DMS 273 treated with DMSO at 0.1 percent for 48 hours (cell line): ENCODE data around the gene NTRK2.

Source experiments
- DNase-seq: peaks from one replicate; lab custom pipeline; 2025; lab: John Stamatoyannopoulos, UW

The NTRK2 gene

DNA sequence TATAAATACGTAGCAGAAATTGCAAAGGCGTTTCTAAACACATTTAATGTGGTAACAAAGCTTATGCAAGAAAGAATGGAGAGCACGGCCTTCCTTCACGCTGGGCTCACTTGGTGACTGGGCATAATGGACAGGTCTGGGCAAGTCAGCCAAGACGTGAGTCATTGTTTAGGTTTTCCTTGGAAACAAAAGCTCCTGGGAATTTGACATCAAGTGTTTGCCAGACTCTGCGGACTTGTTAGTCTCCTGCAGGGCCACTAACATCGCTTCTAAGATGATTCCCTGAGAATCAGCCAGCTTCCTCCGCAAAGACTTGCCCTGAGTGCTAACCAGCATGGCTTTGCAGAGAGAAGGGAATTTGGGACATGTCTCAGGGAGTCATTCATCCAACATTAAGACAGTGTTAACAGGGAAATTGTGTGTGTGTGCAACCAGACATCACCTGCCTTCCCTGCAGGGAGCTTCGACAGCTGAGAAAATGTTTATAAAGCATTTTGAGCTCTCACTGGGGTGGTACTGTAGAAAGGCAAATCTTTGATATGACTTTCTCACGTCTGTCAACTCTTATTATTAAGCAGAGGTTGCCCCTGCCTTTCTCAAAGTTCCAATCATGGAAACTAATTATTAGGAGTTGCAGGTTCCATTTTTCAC, 182.5 kb downstream of the NTRK2 start:
- DNase-seq = no peak

DNA sequence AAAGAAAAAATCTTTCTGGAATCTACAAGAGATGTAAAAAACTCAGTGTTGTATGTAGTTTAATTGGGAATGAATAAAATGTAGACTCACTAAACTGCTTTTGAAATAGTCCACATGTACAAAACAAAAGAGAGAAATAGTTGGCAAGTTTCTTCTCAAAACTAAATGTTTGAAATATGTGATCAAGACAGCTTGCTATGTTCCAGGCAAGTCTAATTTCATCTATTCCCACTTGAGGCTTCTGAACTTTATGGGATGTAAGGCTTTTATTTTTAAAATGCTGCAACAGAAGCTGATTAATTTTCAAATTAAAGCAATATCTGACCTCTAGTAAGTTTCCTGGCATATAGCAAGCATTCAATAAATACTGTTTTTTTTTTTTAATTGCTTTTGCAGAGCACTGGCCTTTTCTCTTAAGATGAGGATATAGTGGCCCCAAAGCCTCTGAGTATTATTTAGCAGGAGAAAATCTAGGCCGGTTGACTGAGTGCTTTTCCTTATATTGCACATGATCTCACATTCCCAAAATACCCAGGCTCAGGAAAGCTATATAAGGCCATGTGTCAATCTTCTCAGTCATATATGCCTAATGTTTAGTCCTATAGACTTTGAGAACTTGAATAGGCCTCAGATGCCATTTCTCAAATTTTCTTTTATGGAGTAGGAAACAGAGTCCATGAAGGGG, 183.2 kb downstream of the NTRK2 start:
- DNase-seq = no peak

DNA sequence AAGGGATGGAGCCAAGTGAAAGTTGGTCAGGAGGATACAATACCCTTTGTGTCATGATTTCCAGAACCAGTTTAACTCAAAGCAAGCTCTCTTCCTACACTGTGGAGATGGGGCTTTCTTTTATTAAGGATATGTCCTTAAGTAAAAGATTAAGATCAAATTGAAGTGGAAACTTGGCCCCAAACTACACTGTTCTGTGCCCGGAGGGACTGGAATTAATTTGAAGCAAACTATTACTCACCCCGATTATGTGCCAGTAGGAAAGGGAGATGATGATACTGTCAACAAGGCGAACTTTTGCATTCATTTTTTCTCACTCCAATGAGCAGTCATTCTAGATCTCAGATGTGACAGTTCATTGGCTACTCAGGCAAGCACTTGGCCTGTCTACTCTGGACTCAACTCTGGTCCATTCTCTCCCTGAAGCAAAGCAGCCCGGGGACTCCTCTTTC, 186.7 kb downstream of the NTRK2 start:
- no peak for DNase-seq

DNA sequence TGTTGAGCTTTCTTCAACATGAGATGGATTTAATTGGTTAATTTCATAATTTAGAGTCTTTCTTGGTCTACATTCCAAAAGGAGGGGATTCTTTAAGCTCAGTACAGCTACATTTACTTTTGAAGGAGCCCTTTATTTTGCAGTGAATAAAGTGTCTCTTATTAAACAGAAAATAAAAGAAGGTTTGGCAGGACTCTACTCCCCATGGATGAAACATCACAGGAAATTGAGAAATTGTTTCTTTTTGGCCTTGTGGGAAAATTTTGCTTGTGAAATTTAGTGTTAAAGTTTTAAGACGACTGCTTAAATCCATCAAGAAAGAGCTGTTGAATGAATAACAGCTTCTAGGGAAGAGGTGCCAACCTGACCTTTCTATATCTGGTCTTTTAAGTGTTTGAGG, 187.7 kb downstream of the NTRK2 start:
- no peak for DNase-seq

DNA sequence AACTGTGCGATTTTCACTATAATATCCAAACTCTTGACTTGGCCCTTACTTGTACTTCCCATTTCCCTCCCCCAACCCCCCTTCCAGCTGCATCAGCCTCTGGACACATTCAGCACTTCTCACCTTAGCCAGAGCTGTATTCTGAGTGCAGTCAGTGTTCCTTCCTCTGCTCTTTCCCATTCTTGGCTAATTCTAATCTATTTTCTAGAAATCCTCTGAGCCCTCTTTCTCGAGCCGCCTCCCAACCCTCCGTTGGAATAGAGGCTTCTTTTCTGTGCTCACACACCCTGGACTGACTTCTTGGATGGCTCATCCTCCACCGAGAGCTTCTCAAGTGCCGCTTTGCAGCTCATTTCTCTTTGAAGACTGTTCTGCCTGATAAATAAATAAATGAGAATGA, 188.8 kb downstream of the NTRK2 start:
- no peak for DNase-seq

DNA sequence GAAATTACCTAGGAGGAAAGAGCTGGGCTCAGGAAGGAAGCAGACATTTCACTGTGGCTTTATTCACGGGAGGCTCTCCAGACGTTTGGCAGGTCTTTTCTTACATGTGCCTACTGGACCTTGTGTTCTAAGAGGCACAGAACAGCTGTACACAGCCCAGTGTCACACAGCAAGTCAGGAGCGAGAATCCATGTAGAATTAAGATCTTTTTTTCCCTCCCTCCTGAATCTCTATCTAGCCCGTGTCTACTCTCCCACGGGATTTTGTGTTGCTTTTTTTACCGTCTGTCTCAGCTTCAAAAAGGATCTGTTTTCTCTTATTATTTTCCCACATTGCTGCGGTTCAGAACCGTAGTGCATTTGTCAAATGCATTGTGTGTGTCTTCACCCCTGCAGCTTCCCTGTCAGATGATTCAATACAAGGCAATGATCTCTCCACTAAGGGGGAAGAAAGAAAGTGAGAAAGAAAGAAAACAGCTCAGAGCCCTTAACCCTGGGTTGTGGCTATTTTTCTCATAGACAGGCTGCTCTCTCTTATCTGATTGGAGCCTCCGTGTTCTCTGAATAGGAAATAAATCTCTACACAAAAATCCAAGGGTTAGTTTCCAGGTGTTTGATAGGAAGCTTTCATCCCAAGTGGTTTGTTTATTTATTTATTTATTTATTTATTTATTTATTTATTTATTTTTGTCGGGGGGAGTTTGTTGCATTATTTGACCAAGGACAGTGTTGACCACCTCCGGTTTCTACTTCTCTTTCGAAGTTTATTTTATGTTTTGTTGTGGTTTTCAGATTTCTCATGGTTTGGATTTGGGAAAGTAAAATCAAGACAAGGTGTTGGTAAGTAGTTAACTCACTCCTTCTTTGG, 191.0 kb downstream of the NTRK2 start:
- DNase-seq = no peak

DNA sequence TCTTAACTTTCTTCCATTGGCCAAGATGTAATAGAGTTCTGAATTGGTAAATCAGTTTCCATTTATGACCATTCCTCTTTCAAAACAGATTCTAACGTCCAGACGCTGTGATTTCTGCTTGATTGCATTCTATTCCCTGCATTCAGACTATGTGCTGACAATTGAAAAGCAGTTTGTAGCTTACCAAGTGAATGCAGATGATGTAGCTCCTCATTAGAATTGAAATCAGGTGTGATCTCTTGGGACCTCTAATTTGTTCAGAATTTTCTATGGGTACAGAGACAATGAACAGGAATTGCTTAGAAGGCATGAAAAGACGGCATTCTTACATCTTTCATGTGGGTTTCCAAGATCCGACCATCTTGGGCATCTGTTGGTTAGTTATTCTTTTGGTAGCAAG, 191.9 kb downstream of the NTRK2 start:
- no peak for DNase-seq

DNA sequence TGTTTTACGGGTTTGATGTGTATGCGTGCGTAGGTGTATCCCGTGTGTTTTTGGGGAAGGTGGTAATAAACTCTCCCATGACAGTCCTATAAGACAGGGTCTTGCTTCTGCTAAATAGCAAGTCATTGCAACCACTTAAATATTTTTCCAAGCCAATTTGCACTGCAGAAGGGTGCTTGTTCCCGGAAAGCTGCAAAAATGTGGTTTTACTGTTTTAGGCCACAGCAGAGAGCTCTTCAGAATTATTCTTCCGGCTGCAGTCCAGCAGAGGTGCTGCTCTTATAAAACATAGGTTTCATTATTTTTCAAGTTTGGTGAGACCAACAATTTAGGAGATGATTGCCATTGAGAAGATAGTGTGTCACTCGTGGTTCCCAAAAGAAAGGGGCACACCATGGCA, 192.8 kb downstream of the NTRK2 start:
- no peak for DNase-seq

DNA sequence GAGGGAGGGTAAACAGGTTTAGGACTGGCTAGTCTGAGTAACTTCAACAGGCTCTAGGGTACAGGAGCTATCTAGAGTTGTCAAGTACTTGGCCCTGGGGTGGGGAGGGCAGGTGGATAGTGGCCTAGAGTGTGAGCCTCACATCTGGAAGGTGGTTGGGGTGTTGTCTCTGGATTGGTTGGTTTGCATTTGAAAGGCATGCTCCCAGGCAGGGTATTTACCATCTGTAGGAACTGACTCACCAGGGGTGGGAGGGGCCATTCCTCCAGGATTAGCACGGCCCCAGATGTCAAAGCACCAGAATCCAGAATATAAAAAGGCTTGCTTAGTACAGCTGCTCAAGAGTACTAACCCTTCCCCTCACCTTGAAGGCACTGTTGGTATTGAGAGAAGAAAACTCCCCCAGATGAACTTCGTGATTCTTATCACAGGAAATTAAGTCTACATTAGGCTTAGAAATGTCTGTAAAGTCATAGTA, 193.3 kb downstream of the NTRK2 start:
- no peak for DNase-seq

DNA sequence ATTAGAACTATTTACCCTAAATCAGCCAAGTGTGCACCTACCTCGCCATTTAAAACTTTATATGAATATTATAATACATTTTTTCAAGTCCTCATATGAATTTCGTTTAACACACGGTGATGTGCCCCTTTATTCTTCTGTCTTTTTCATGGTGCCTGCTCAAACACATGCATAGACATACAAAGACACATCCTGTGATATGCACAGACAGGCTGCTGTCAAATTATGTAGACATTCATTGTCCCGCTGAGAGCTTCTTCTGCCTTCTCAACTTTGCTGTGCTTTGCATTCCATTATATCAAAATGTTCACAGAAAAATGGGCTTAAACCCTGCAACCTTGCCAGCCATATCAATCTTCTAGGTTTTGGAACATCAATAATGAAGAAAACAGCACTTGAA, 193.8 kb downstream of the NTRK2 start:
- no peak for DNase-seq

DNA sequence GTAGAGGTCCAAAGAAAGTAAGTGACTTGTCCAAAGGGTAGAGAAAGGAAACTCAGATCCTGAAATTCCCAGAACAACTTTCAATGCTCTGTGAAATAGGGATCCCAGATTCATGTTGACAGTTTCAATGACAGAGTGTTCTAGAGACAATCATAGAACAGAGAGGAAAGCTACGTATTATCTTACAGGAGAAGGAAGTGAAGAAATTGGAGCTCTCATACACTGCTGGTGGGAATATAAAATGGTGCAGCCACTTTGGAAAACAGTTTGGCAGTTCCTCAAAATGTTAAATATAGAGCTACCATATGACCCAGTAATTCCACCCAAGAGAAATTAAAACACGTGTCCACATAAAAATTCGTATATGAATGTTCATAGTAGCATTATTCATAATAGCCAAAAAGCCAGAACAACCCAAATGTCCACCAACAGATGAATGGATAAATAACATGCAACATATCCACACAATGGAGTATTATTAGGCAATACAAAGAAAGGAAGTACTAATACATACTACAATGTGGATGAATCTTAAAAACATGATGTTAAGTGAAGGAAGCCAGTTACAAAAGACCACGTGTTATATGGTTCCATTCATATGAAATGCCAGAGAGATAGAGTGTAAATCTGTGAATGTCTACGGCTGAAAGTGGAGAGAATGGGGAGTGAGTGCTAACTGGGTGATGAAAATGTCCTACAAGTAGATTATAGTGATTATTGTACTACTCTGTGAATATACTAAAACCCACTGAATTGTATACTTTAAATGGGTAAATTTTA, 197.1 kb downstream of the NTRK2 start:
- no peak for DNase-seq

DNA sequence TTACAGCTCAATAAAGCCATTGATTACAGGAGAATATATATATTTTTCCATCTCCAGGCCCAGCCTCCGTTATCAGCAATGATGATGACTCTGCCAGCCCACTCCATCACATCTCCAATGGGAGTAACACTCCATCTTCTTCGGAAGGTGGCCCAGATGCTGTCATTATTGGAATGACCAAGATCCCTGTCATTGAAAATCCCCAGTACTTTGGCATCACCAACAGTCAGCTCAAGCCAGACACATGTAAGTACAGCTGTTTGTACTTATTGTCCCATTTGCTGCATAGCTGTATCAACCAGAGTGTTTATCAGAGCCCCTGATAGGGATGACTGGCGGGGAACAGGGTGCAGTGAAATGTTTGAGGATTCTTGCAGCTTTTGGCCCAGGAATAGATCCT, 197.7 kb downstream of the NTRK2 start:
- DNase-seq = no peak

DNA sequence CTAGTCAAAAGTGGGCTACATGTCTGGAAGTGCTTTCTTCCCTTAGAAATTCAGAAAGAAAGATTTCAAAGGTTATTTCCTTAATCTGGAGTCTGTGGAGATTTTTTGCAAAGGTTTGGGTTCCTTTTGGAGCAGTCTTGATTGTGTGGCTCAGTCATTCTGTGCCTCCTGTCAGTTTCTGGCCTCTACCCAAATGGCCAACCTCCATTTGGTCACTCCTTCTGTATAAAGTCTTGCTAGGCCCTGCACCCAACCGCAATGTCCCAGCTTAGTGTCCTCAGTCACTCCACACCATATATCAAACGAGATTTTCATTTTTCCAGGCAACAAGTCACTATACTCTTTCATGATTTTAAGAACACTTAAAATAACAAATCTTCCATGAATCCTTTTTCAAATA, 199.6 kb downstream of the NTRK2 start:
- no peak for DNase-seq

DNA sequence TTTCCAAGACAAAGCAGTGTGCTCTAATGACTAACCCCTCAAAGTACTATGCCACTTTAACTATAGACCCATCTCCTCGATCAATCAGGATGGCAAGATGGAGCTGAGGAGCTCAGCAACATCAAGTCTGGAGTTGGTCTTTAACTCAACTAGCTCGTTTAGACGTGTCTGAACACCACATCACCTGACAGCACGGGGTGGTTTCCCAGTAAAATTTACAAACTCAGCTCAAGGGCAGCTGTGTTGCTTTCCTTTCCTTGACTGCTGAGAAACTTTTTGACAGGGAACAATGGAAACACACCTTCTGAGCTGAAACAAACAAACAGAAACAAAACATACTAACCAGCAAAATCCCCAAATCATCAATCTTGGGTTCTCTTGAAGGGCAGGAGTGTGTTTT, 202.5 kb downstream of the NTRK2 start:
- no peak for DNase-seq

DNA sequence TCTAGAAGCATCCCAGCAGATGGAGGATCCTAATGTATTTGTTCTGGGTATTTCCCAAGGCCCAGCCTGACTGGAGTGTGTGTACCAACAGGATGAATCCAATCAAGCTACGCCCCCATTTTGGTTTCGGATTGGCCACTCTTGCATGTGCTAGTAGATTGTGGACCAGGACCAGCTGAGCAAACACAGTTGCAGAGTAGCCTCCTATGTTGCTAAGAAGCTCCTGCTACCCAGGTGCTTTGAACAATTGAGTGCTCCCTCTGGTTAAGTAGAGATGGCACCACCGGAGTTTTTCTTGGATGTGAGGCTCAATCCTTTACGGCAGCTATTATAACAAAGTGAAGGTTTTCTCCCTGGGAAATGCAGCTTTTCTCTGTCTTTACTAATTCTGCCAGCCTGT, 204.5 kb downstream of the NTRK2 start:
- DNase-seq = no peak

DNA sequence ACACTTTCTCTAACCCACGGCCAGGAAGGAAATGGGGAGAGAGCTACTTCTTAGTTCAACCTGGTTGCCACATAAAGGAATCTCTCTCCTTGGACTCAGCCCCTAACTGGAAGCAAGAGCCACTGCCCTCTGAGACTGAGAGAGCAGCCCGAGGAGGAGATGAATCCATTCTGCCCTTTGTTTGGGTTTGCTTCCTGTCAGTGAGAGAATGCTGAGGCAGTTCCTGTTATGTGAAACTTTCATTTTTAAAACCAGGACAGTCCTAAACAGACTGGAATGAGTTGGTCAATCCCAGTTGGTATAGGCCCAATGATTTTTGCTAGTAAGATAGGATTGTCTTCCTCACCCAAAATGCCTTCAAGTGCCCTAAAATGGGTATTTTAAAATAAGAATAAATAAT, 205.1 kb downstream of the NTRK2 start:
- DNase-seq = no peak

DNA sequence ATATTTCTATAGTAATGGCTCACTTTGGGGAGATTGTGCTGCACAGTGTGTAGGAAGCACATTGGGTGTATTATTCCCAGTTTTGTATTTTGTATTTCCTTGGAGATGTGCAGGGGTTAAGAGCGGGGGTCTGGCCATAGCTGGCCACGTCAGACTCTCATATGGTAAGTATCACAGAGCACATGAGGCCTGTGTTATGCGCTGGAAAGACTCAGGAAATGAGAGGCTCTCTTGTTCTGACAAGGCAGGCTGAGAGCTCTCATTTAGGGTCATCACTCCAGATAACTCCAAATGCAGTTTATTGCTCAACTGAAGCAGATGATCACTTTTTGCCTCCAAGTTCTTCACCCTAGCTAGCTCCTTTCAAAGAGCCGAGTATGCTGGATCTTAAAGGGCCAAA, 205.7 kb downstream of the NTRK2 start:
- DNase-seq = no peak

DNA sequence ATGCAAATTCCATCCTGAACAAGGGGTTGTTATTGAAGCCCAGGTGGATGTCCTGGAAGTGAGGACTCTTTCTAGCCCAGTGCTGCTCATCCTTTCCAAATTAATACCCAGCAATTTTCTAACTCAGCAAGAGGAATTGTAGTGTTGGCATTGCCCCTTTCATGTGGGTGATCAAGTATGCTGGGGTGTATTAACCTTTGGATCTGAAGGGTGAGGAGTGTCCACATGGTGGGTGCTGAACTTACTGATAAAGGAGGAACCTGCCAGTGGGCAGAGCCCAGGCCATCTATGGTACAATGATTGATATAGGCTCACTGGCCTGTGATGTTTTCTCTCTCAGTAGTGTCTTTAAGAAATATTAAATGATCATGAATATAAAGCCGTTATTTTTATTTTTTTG, 210.1 kb downstream of the NTRK2 start:
- DNase-seq = no peak

DNA sequence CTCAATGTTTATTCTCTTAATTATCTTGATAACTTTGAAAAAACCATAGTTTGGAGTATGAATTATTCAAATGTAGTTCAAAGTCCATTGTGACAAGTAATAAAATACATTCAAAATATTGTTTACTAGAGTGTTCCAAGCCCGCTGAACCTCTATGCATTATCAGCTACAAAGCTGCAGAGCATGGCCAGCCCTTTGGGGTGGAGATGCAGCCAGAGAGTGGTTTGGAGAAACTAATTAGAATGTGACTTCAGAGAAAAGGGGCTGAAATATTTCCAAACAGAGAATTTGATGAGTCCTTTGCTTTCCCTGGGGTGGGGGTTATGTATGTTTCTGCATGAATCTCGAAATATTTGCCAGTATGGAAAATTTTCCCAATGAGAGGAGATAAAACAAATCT, 211.3 kb downstream of the NTRK2 start:
- no peak for DNase-seq

DNA sequence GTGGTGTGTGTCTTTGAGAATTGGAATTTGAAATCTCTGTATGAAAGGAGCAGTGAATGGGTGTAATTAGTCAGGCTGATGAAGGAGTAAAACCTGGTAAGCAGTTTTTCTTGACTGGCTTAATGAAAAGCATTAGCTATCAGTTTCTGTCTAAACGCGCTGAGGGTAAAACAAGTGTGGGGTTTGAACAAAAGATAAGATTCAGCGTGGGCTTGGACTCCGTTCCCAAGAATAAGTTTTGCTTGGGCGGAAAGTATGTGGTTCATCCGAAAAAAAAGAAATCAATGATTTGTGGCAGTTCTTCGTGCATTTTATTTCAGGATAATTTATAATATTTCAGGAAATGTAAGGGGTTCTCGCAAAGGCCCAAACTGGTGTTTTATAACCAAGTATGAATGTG, 217.3 kb downstream of the NTRK2 start:
- no peak for DNase-seq

DNA sequence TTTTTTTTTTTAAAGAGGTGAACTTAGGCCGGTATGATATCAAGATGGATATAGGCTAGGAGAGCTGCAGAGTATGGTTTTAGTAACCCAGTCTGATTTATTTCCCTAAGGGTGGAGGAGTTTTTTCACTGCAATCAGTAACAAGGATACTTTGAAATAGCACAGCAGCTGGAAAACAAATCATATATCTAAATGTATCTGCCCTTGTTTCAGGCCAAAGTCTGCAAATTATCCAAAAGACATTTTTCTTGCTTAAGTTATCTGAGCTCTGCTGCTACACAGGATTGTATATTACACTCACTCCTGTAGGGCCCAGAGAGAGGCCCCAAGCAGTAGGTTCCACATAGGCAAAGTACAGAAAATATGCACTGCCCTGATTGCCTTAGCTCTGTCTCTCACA, 222.4 kb downstream of the NTRK2 start:
- no peak for DNase-seq

DNA sequence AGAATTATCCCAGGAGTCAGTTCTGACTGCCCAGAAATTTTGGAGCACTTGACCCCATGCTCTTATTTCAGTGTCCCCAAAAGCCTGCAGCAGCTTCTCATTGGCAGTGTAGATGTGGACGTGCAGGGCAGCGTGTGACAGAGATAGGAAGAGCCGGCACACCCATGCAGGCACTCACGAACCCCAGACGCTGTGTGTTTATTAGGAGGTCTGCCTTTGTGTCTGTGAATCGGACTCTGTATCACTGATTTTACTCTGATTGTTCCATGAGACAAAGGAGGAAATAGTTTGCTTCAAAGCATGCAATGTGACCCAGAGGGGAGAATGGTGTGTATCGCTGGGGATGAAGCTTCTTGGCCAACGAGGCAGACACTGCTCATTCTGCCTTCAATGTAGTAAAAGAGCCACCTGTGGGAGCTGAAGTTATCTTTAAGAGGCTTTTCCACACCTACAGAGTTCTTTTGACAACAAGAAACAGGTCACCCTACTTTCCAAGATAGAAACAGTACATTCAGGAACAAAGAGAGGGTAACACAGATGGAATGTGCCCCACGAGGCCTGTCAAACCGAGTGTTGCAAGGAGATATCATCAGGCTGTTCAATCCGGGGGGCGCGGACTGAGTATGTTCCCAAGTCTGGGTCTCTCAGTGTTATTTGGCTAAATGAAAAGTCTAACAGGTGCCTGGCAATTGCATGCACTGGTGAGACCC, 224.0 kb downstream of the NTRK2 start:
- DNase-seq = no peak
